ENCODE data around the gene NEURL1.
A peak's percentile ranks its signal among the peaks of the same experiment; 100 is the strongest.

NEURL1 gene

DNA sequence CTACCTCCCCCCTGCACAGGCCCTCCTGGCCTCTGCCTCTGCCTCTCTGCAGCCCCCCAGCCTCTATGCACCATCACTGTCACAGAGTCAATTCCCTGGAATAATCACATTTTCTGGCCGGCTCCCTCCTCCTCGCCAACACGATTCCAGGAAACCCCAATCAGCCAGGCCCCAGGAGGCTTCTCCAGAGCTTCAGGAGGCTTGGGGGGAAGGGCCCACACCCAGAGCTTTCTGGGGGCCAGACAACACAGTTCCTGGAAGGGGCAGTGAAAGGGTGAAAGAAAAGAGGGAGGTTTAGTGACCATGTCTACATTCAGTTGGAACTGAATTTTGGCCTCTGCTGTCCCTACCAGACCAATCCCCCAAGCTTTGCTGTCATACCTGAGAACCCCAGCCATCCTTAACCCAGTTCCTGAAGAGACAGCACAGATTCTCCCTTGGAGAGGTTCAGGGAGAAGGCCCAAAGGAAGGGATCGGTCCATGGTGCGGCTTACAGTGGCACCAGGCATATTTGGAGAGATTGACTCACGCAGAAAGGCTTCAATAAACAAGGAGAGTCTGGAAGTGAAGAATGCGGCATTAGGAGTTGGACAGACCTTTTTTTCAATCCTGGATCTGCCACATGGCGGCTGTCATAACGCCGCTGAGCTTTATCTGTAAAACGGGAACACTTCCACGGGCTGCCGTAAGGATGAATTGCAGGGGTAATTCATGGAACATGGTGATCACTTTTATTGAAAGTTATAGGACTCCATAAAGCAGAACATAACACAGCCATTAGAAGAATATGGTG, 89.0 kb downstream of the NEURL1 start:
- Histone ChIP-seq H3K4me3 (no peak overlapping the region), H3K36me3 (replicated peaks) (no peaks in the 10 kb centered on the region), H3K4me1 (no peaks in the 10 kb centered on the region), H3K9me3 (peaks cover 3% of the 10 kb centered on the region), H3K27me3 (ENCODE audit: low read depth) (peaks cover 4% of the 10 kb centered on the region; the same call in 1 of the 2 replicates)
- in situ Hi-C loops (cut with MboI; ENCODE audit: low sequenced_read_pairs) = no loop called here
- DNase-seq (ENCODE audit: low spot score in 2 of 2) = no peak

DNA sequence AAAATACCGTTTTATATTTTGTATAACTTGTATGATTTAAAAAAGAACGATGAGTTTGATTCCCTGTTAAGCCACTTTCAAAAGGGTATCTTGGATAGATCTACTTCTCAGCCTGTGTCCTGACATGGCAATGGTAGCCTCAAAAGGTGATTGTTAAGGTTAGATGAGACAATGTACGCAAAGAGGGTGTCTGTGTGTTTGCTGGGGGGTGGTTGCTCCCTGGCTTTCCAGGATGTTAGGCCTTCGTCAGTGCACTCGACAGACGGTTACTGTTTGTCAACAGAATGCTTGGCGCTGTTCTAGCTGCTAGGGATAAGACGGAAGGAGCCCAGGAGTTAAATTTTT, 90.3 kb downstream of the NEURL1 start:
- H3K4me3 ChIP-seq = no peak overlapping the region
- H3K36me3 ChIP-seq (replicated peaks) = no peaks in the 10 kb centered on the region
- in situ Hi-C loops (cut with MboI; ENCODE audit: low sequenced_read_pairs) = no loop called here
- DNase-seq (ENCODE audit: low spot score in 2 of 2) = no peak
- H3K27me3 ChIP-seq (ENCODE audit: low read depth) = peaks cover 4% of the 10 kb centered on the region; the same call in 1 of the 2 replicates
- H3K4me1 ChIP-seq = no peaks in the 10 kb centered on the region
- peaks cover 3% of the 10 kb centered on the region for H3K9me3 ChIP-seq

DNA sequence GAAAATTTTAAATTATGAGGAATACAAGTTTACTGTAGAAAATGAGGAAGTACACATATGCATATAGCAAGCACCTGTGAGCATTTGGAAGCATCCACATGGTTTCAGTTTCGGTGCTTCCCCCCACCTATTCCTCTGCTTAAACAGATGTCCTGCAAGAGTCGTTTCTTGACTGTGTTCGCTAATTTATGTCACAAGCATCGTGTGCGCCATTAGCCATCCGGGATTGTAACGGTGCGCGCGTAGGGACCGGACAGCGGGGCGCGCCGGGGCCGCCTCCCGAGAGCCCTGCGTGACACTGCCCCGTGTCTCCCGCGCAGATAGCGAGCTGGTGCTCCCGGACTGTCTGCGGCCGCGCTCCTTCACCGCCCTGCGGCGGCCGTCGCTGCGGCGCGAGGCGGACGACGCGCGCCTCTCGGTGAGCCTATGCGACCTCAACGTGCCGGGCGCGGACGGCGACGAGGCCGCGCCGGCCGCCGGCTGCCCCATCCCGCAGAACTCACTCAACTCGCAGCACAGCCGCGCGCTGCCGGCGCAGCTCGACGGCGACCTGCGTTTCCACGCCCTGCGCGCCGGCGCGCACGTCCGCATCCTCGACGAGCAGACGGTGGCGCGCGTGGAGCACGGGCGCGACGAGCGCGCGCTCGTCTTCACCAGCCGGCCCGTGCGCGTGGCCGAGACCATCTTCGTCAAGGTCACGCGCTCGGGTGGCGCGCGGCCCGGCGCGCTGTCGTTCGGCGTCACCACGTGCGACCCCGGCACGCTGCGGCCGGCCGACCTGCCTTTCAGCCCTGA, 90.9 kb downstream of the NEURL1 start:
- DNase-seq (ENCODE audit: low spot score in 2 of 2) = no peak
- peaks cover 4% of the 10 kb centered on the region; the same call in 1 of the 2 replicates for H3K27me3 ChIP-seq (ENCODE audit: low read depth)
- H3K4me3 ChIP-seq = no peak overlapping the region
- no peaks in the 10 kb centered on the region for H3K4me1 ChIP-seq
- in situ Hi-C loops (cut with MboI; ENCODE audit: low sequenced_read_pairs) = no loop called here
- peaks cover 3% of the 10 kb centered on the region for H3K9me3 ChIP-seq
- H3K36me3 ChIP-seq (replicated peaks) = no peaks in the 10 kb centered on the region

DNA sequence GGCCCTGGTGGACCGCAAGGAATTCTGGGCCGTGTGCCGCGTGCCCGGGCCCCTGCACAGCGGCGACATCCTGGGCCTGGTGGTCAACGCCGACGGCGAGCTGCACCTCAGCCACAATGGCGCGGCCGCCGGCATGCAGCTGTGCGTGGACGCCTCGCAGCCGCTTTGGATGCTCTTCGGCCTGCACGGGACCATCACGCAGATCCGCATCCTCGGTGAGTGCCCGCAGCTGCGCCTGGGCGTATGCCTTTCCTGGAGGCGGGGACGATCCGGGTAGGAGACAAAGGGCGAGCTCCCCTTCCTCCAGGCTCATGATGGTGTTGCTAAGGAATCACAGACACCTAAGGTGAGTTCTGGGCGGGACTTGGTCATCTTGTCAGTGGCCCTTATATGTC, 91.5 kb downstream of the NEURL1 start:
- DNase-seq (ENCODE audit: low spot score in 2 of 2) = no peak
- in situ Hi-C loops (cut with MboI; ENCODE audit: low sequenced_read_pairs) = no loop called here
- Histone ChIP-seq H3K4me3 (no peak overlapping the region), H3K4me1 (no peaks in the 10 kb centered on the region), H3K36me3 (replicated peaks) (no peaks in the 10 kb centered on the region), H3K27me3 (ENCODE audit: low read depth) (peaks cover 4% of the 10 kb centered on the region; the same call in 1 of the 2 replicates), H3K9me3 (peaks cover 3% of the 10 kb centered on the region)

DNA sequence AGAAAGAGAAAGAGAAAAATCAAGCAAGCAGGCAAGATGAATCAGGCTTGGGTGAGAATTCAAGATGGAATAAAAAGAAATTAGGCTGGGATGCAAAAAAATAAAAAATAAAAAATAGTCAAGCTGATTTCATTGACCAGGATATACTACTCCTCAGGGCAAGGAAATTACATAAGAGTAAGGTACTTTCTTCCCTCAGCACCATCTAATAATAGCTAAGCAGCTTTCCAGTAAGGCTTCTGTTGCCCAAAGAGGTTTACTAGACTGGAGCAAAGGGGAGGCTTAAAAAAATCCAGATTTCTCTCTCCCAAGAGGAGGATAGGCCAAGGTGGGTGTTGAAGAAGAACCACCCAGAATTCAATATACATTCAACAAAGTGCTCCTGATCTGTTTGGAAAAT, 93.6 kb downstream of the NEURL1 start:
- no peak for DNase-seq (ENCODE audit: low spot score in 2 of 2)
- in situ Hi-C loops (cut with MboI; ENCODE audit: low sequenced_read_pairs) = no loop called here
- H3K36me3 ChIP-seq (replicated peaks) = no peaks in the 10 kb centered on the region
- H3K27me3 ChIP-seq (ENCODE audit: low read depth) = peaks cover 4% of the 10 kb centered on the region; the same call in 1 of the 2 replicates
- H3K4me1 ChIP-seq = no peaks in the 10 kb centered on the region
- H3K9me3 ChIP-seq = peaks cover 3% of the 10 kb centered on the region
- H3K4me3 ChIP-seq = no peak overlapping the region

DNA sequence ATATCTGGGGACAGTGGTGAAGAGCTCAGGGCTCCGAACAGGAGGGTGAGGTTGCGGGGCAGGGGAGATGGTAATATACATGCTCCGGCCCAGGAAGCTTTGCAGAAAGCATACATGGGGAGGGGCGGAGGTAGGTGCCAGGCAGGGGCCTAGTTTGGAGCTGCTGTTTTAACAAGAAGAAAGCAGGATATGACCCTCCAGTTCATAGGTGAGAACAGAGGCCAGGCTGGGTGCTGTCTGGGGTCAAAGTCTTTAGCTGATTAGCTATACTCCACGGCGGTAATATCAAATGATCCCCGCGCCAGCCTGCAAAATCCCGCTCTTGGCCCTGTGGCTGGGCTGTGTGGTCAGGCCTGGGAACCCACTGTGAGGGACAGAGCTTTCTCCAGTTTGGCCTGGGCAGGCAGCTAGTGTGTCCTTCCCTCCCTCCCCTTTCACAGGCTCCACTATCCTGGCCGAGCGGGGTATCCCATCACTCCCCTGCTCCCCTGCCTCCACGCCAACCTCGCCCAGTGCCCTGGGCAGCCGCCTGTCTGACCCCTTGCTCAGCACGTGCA, 95.6 kb downstream of the NEURL1 start:
- Histone ChIP-seq H3K36me3 (replicated peaks) (no peaks in the 10 kb centered on the region), H3K4me1 (no peaks in the 10 kb centered on the region), H3K4me3 (no peak overlapping the region), H3K27me3 (ENCODE audit: low read depth) (peaks cover 4% of the 10 kb centered on the region; the same call in 1 of the 2 replicates), H3K9me3 (peaks cover 3% of the 10 kb centered on the region)
- no peak for DNase-seq (ENCODE audit: low spot score in 2 of 2)
- in situ Hi-C loops (cut with MboI; ENCODE audit: low sequenced_read_pairs) = no loop called here

DNA sequence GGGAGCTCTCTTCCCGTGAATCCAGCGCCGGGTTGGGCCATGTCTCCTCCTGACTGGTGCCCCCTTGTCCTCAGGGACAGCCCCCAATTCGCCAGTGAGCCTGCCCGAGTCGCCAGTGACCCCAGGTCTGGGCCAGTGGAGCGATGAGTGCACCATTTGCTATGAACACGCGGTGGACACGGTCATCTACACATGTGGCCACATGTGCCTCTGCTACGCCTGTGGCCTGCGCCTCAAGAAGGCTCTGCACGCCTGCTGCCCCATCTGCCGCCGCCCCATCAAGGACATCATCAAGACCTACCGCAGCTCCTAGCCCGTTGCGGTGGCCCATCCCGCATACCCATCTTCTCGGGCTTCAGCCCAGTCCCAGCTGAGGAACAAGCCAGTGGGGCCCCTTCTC, 96.6 kb downstream of the NEURL1 start:
- no peaks in the 10 kb centered on the region for H3K36me3 ChIP-seq (replicated peaks)
- DNase-seq (ENCODE audit: low spot score in 2 of 2) = no peak
- in situ Hi-C loops (cut with MboI; ENCODE audit: low sequenced_read_pairs) = loop anchor here (10.0 kb wide), 1 partner anchor 265 kb away; the partner anchor contains the start of gene SH3PXD2A
- H3K4me3 ChIP-seq = no peak overlapping the region
- peaks cover 4% of the 10 kb centered on the region; the same call in 1 of the 2 replicates for H3K27me3 ChIP-seq (ENCODE audit: low read depth)
- H3K4me1 ChIP-seq = no peaks in the 10 kb centered on the region
- peaks cover 3% of the 10 kb centered on the region for H3K9me3 ChIP-seq

DNA sequence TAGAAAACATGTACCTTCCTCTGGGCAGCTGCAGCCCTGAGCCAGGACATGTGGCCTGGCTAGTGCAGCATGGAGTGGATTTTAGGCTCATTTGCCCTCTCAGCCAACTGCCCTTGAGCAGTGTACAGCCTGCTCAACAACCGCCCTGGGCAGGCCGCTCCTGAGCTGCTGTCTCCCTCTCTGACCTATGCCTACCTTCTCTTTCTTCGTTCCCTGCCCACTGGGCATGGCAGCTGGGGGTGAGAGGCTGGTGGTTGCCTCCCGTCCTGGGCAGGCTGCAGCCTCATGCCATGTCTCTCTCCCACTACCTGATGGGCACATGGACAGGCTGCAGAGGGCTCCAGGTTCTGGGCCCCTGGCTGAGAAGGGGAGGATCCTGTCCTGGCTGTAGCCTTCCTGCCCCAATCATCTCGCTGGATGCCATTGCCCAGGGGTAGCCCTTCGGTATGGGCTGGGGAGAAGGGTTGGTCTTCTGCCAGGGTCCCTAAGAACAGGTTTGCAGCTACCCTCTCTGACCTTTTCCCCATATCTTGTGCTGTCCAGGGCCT, 97.3 kb downstream of the NEURL1 start:
- in situ Hi-C loops (cut with MboI; ENCODE audit: low sequenced_read_pairs) = loop anchor here (10.0 kb wide), 1 partner anchor 264 kb away; the partner anchor contains the start of gene SH3PXD2A
- no peaks in the 10 kb centered on the region for H3K36me3 ChIP-seq (replicated peaks)
- no peak for DNase-seq (ENCODE audit: low spot score in 2 of 2)
- no peak overlapping the region for H3K4me3 ChIP-seq
- H3K4me1 ChIP-seq = no peaks in the 10 kb centered on the region
- peaks cover 3% of the 10 kb centered on the region for H3K9me3 ChIP-seq
- peaks cover 4% of the 10 kb centered on the region; the same call in 1 of the 2 replicates for H3K27me3 ChIP-seq (ENCODE audit: low read depth)

DNA sequence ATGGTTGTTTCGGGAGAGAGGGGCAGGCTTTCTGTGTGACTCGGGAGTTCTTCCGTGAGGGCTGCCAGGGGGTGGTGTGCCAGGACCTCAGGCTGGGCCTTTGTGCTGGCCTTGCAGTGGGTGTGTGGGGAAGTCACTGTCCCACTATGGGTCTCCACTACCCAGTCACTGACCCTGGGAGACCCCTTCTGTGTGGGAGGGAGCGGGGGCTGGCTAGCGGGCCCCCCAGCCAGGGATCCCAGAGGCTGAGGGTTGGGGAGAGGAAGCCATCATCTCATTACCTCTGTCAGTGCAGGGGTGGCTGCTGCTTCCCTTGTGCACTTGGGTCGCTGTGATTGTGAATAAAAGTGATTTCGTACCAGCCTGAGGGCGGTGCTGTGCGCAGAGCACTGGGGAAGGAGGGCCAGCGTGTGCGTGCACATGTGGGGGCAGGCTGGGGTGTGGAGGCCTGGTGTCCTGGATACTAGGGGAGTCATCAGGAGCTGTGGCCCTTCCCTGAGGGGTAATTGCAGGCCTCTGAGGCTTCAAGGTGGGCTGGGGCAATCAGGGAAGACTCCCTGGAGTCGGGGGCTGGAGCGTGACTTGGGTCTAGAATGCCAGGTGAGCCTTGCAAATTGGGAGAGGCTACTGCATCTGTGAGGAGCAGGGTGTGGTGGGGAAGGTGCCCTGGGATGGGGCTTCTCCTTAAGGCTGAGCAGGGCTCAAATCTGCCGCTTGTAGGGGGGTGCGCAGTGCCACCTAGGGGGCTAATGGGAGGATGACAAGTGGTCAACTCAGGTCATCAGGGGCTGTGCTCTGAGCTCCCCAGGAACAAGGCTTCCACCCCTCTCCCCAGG, 98.9 kb downstream of the NEURL1 start:
- peak; percentile 34 to 79 for DNase-seq (ENCODE audit: low spot score in 2 of 2)

DNA sequence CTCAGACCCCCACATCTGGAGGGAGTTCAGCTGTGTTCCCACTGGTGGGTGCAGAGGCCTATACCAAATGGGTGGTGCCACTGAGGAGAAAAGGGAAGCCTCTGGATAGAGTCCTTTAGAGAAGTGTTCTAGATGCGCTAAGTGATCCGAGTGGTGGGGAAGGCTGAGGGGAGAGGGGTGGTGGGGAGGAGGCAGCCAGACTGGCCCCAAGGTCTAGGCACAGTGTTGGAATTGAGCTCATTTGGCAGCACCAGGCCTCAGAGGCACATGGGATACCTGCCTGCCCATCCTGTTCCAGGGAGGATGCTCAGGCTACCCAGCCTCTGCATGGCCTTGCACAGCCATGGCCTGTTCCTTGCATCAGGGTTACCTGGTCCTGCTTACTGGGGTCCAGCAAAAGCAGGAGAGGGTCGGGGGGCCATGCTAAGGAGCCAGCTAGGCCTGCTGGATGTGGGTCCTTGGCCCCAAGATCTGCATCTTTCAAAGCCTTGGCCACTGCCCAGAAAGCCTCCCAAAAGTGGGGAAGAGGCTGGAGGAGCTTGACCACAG, 99.6 kb downstream of the NEURL1 start:
- Histone ChIP-seq H3K36me3 (replicated peaks) (no peaks in the 10 kb centered on the region), H3K4me1 (no peaks in the 10 kb centered on the region), H3K4me3 (no peak overlapping the region), H3K27me3 (ENCODE audit: low read depth) (no peaks in the 10 kb centered on the region), H3K9me3 (no peaks in the 10 kb centered on the region)
- DNase-seq (ENCODE audit: low spot score in 2 of 2) = no peak
- in situ Hi-C loops (cut with MboI; ENCODE audit: low sequenced_read_pairs) = loop anchor here (10.0 kb wide), 1 partner anchor 262 kb away; the partner anchor contains the start of gene SH3PXD2A

More for the DNA sequence above, 98.9 kb downstream of the NEURL1 start:
- H3K9me3 ChIP-seq = no peaks in the 10 kb centered on the region; the same call in 1 of the 2 replicates
- H3K27me3 ChIP-seq (ENCODE audit: low read depth) = peaks cover under 1% of the 10 kb centered on the region; the same call in 1 of the 2 replicates
- H3K4me3 ChIP-seq = no peak overlapping the region
- no peaks in the 10 kb centered on the region for H3K36me3 ChIP-seq (replicated peaks)
- in situ Hi-C loops (cut with MboI; ENCODE audit: low sequenced_read_pairs) = loop anchor here (10.0 kb wide), 1 partner anchor 262 kb away; the partner anchor contains the start of gene SH3PXD2A
- no peaks in the 10 kb centered on the region for H3K4me1 ChIP-seq

DNA sequence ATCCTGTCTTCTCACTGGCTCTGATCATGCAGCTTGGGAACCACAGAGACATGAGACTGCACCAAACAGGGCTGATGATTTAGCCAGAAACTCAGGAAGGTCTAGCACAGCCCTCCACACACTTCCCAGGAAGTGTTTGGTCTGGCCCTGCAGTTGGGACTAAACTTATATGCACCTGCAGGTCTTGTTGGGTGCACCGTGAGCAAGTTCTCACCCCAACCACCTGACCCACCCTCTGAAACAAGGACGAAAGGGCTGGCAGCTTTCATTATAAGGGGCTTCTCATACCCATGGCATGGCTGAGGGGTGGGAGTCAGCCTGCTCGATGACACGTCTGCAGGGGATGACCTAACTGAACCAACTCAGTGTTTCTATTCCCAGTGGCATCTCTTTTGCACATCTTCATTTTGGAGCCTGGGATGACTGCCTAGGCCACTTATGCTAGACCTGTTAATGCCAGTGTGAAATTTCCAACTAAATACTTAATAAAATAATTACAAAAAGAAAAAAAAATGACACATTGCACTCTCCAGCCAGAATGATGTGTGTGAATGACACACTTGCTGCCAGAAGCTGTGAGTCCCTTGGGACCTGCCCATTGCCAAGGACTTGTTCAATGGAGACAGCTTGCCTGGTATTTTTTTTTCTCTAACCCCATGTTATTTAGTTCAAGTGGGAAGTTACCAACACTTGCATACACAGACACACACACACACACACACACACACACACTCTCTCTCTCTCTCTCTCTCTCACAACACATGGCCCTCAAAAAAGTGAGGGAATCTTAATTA, 102.6 kb downstream of the NEURL1 start:
- H3K27me3 ChIP-seq (ENCODE audit: low read depth) = no peaks in the 10 kb centered on the region
- no peak overlapping the region for H3K4me3 ChIP-seq
- in situ Hi-C loops (cut with MboI; ENCODE audit: low sequenced_read_pairs) = loop anchor here (10.0 kb wide), 1 partner anchor 259 kb away; the partner anchor contains the start of gene SH3PXD2A
- DNase-seq (ENCODE audit: low spot score in 2 of 2) = no peak
- no peaks in the 10 kb centered on the region; the same call in none of the 2 replicates for H3K4me1 ChIP-seq
- no peaks in the 10 kb centered on the region for H3K9me3 ChIP-seq
- no peaks in the 10 kb centered on the region for H3K36me3 ChIP-seq (replicated peaks)

DNA sequence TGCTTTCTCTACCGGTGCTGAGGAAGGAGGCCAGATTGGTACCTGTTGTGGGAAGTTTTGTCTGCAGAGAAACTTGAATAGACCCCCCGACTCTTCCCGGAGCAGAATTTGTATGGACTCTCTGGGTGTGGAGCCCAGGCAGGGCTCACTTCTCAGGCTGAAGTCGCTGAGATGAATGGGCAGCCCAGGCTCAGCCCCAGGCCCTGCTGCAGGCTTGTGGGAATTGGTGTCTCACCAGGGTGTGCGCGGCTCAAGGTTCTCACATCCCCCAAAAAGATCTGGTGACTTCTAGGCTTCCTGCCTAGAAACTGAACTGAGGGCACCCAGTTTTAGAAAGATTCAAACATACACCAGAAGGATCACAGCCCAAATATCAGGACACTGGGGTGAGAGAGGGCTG, 103.5 kb downstream of the NEURL1 start:
- Histone ChIP-seq H3K27me3 (ENCODE audit: low read depth) (no peaks in the 10 kb centered on the region), H3K4me3 (no peak overlapping the region), H3K4me1 (no peaks in the 10 kb centered on the region; the same call in none of the 2 replicates), H3K36me3 (replicated peaks) (no peaks in the 10 kb centered on the region), H3K9me3 (no peaks in the 10 kb centered on the region)
- DNase-seq (ENCODE audit: low spot score in 2 of 2) = no peak
- in situ Hi-C loops (cut with MboI; ENCODE audit: low sequenced_read_pairs) = loop anchor here (10.0 kb wide), 1 partner anchor 258 kb away; the partner anchor contains the start of gene SH3PXD2A
